Heart right ventricle (tissue), 16 donors: ENCODE measurements around the gene P2RX7. TPM values are rescaled to one million over a fixed set of nuclear protein-coding genes. Genes with fewer than 3 reads are reported as not detected.
"Not testable (repeated sequence)": the region's sequence is repeated elsewhere in the genome, so short reads cannot be mapped to it uniquely, and the experiment has no call there.

Experiments used
- ATAC-seq, 8 donors: fragments of 200-7000 bp; cut with Tn5 transposase; one replicate each; pipeline ENCODE4 v1.9.1; 2020; ENCODE audit warnings: mild to moderate bottlenecking in 8 of 8, moderate library complexity in 8 of 8, moderate number of reproducible peaks in 1 of 8
- DNase-seq, 2 donors: peaks; one replicate each; pipeline ENCODE4 v3.0.0-alpha.2; 2020
- H3K27ac ChIP-seq, 10 donors: fragments of 200-600 bp; sonication (generic) in 2 of 10; one replicate each; pipeline versions ENCODE4 v1.5.0 to v1.8.0; 2020 to 2022; ENCODE audit warnings: mild to moderate bottlenecking in 3 of 10
- H3K27me3 ChIP-seq, 7 donors: fragments of 200-600 bp; one replicate each; pipeline ENCODE4 v1.8.0; 2021 to 2022; ENCODE audit warnings: mild to moderate bottlenecking in 2 of 7
- H3K36me3 ChIP-seq, 9 donors: fragments of 200-600 bp; sonication (generic) in 1 of 9; one replicate each; pipeline versions ENCODE4 v1.5.0 to v1.8.0; 2020 to 2022; ENCODE audit warnings: mild to moderate bottlenecking in 2 of 9
- H3K4me1 ChIP-seq, 9 donors: fragments of 200-600 bp; sonication (generic) in 1 of 9; one replicate each; pipeline versions ENCODE4 v1.5.0 to v1.8.0; 2020 to 2022; ENCODE audit warnings: mild to moderate bottlenecking in 4 of 9
- H3K4me3 ChIP-seq, 10 donors: fragments of 200-600 bp; sonication (generic) in 2 of 10; one replicate each; pipeline versions ENCODE4 v1.5.0 to v1.8.0; 2020 to 2022; ENCODE audit warnings: mild to moderate bottlenecking in 7 of 10, moderate library complexity in 2 of 10
- H3K9me3 ChIP-seq, 11 donors: fragments of 200-600 bp in 10 of 11; sonication (generic) in 2 of 11; one replicate each; pipeline versions ENCODE4 v1.5.0 to v1.8.0; 2013 to 2022; ENCODE audit warnings: mild to moderate bottlenecking in 2 of 11, control low read depth in 1 of 11, moderate library complexity in 1 of 11
- WGBS, 2 donors: extraction: QIAGEN DNeasy Blood & Tissue Kit; methylation state at CpG; one replicate each; pipeline ENCODE4 v1.1.7; 2013; ENCODE audit warnings: inconsistent platforms in 1 of 2; 5-methylcytosine and 5-hydroxymethylcytosine counted together
- intact Hi-C, 10 donors: fragments of 100-400 bp; cut with DNase I; formaldehyde crosslinking; loops; one replicate each; pipeline versions ENCODE4 v1.11.1 to v1.14.2; 2022
- polyA plus RNA-seq, 2 donors: library from polyadenylated mRNA; stranded (reverse); fragments of 200-250 nt; gene quantifications; one replicate each; pipeline ENCODE4 v1.2.3, GENCODE V29; 2013
- total RNA-seq, 10 donors: library from RNA; stranded (reverse); fragmentation: NEBNext Ultra II Directional in 3 of 10; extraction: Animal tissue kit (Norgen Biotek cat#: 25700) in 3 of 10; gene quantifications; one replicate each; pipeline versions ENCODE4 v1.2.1 to v1.2.4, GENCODE V29; 2021 to 2023
- TF ChIP-seq, protein P1 (sequence below), 9 donors: fragments of 200-600 bp; sonication (generic) in 2 of 9; IDR thresholded peaks; one replicate each; pipeline versions ENCODE4 v1.5.0 to v1.8.0; 2021 to 2022; ENCODE audit warnings: antibody characterized with exemption in 9 of 9, mild to moderate bottlenecking in 5 of 9, moderate library complexity in 1 of 9
- donor health status: Arrhythmogenic right ventricular cardiomyopathy.
- donor health status: ischemic (EF 13 %, LVEDD 7.1; RV severe dilation, severe dysfunction).
- donor health status: healthy with polysubstance abuse.
- donor health status: DM: no; HTN: yes; CAD: no.
- donor health status: DM: no; HTN: no; CAD: no.
- donor health status: ischemic (EF 25% LVEDD 6.9; RV normal size, moderate dysfunction).
- donor health status: ischemic (EF 25% LVEDD 5.7; RV mildly dilated, moderate dysfunction).
- donor health status: healthy.
- donor health status: DM: yes; HTN: yes; CAD: no.
- donor health status: Ischemic cardiomyopathy.
- donor health status: ischemic (EF 35%, LVEDD 5.7; RV mildly dilated, moderate dysfunction).
- donor health status: nonischemic (EF 11% LVEDD 7.7; RV severe dilation, severe dysfunction).
- donor health status: DM: yes; HTN: yes; CAD: no.
- donor health status: PGD.
- donor health status: ischemic (EF 29% LVEDD 5.4; RV normal size, mild dysfunction).
- donor health status: nonischemic (EF 23%, LVEDD 6.1; RV moderate dilation, normal function).

Gene P2RX7
- total and polyA plus RNA-seq, 12 donors: 0.25 to 7.0 (median 1.6) TPM

DNA sequence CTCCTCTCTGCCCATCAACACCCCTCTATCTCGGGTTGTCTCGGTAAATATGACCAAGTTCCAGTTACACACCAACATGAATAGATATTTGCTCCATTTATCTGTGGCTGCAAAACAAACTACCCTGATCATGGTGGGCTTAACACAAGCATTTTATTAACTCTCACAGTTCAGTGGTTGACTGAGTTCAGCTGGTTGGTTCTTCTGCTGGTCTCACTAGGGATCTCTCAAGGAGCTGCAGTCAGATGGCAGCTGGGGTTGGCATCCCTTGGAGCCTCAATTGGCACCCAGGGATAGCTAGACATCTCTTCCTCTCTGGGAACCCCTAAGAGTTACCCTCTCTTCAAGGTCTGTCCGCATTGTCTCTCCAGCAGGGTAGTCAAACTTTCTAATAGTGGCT is 25.4 kb downstream of the P2RX7 start:
- Histone ChIP-seq H3K27me3 (no peaks in the 10 kb centered on the region), H3K4me3 (no peak overlapping the region), H3K4me1 (peaks cover 0 to 3% (median 0%) of the 10 kb centered on the region in 9 donors), H3K27ac (no peak overlapping the region), H3K36me3 (peaks cover 0 to 11% (median 0%) of the 10 kb centered on the region in 9 donors), H3K9me3 (peaks cover 0 to 14% (median 0%) of the 10 kb centered on the region in 11 donors)
- ATAC-seq: no peak
- TF ChIP-seq, protein P1, sequence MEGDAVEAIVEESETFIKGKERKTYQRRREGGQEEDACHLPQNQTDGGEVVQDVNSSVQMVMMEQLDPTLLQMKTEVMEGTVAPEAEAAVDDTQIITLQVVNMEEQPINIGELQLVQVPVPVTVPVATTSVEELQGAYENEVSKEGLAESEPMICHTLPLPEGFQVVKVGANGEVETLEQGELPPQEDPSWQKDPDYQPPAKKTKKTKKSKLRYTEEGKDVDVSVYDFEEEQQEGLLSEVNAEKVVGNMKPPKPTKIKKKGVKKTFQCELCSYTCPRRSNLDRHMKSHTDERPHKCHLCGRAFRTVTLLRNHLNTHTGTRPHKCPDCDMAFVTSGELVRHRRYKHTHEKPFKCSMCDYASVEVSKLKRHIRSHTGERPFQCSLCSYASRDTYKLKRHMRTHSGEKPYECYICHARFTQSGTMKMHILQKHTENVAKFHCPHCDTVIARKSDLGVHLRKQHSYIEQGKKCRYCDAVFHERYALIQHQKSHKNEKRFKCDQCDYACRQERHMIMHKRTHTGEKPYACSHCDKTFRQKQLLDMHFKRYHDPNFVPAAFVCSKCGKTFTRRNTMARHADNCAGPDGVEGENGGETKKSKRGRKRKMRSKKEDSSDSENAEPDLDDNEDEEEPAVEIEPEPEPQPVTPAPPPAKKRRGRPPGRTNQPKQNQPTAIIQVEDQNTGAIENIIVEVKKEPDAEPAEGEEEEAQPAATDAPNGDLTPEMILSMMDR (IDR thresholded peaks at IDR 0.05): no peak
- WGBS, 2 donors: 94 to 99% methylated on average over 3 of the region's 3 CpGs
- intact Hi-C loops: no loop called here
- no peak for DNase-seq

DNA sequence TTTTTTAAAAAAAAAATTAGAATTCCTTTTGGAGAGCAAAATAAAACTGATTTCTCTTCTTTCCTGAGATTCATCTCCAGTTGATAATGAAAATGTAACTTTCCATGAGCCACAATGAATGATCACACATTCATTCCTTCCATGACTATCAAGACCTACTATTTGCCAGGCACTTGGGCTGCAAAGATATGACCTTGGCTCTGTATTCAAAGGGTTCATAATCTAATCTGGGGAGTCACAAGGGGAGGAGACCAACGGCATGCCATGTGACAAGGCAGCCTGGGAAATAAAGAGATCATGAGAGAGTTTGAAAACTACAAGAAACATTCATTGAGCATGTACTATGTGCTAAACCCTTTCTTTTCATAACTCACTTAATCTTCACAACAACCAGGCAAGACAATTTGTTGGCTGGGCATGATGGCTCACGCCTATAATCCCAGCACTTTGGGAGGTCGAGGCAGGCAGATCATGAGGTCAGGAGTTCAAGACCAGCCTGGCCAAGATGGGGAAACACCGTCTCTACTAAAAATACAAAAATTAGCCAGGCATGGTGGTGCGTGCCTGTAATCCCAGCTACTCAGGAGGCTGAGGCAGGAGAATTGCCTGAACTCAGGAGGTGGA is 26.2 kb downstream of the P2RX7 start:
- H3K27ac ChIP-seq, ATAC-seq, DNase-seq, intact Hi-C loops, H3K4me3 ChIP-seq, H3K27me3 ChIP-seq, H3K4me1 ChIP-seq: not testable (repeated sequence)
- Histone ChIP-seq H3K9me3 (peaks cover 0 to 14% (median 0%) of the 10 kb centered on the region in 11 donors), H3K36me3 (peaks cover 0 to 15% (median 0%) of the 10 kb centered on the region in 9 donors)
- WGBS, 2 donors: 77 to 78% methylated on average over 5 of the region's 5 CpGs

DNA sequence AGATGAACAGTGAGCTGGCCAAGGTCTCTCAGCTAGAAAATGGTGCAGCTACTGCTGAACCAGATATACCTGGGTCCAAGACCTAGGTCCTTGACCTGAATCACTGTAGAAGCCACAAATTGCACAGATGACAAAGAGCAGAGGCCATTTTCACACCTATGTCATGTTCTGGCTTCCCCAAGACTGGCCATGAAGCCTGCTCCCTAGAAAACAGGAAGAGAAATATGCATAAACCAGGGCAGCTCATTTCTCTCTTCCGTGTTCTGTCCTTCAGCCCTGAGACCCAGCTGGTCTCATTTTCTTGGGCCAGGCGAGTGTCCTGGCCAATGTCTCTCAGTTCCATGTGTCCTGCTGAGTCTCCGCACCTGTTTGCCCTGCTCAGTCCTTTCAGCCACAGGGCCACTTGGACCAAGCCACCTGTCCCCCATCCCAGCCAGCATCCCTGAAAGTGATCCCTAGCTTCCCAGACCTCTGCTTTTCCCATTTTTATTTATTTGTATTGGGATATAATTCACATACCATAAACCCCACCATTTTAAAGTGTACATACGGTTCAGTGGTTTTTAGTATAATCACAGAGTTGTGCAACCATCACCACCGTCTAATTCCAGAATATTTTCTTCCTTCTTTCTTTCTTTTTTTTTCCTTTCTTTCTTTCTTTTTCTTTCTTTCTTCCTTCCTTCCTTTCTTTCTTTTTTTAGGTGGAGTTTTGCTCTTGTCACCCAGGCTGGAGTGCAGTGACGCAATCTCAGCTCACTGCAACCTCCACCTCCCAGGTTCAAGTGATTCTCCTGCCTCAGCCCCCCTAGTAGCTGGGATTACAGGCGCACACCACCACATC is 27.0 kb downstream of the P2RX7 start:
- intact Hi-C loops: no loop called here
- ATAC-seq: no peak
- H3K9me3 ChIP-seq: peaks cover 0 to 14% (median 0%) of the 10 kb centered on the region in 11 donors
- peaks cover 0 to 21% (median 0%) of the 10 kb centered on the region in 9 donors for H3K36me3 ChIP-seq
- TF ChIP-seq, protein P1 (IDR thresholded peaks at IDR 0.05): no peak
- no peak for DNase-seq
- WGBS, 2 donors: 76 to 78% methylated on average over 7 of the region's 7 CpGs
- no peak overlapping the region for H3K27ac ChIP-seq
- peaks cover 0 to 3% (median 0%) of the 10 kb centered on the region in 9 donors for H3K4me1 ChIP-seq
- no peaks in the 10 kb centered on the region for H3K27me3 ChIP-seq
- H3K4me3 ChIP-seq: no peak overlapping the region

DNA sequence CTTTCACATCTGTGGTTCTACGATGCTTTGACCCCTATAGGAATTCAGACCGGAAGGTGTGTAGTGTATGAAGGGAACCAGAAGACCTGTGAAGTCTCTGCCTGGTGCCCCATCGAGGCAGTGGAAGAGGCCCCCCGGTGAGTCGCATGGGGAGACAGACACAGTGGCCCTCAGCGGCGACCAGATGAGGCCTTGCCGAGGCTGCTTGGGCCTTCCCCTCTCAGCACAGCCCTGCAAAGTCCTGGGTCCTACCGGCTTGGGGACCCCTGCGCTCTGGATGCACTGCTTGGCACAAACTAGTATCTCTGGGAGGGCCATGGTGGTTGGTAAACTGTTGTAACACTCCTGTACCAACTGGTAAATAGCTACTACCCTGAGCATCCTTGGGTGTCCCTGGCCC is 29.7 kb downstream of the P2RX7 start:
- ATAC-seq (no peak), DNase-seq (no peak)
- H3K27me3 ChIP-seq: no peaks in the 10 kb centered on the region
- H3K27ac ChIP-seq: no peak overlapping the region
- peaks cover 0 to 6% (median 0%) of the 10 kb centered on the region in 9 donors for H3K4me1 ChIP-seq
- TF ChIP-seq, protein P1 (IDR thresholded peaks at IDR 0.05): no peak
- peaks cover 0 to 14% (median 0%) of the 10 kb centered on the region in 11 donors for H3K9me3 ChIP-seq
- intact Hi-C loops: no loop called here
- WGBS, 2 donors: 86 to 87% methylated on average over 10 of the region's 10 CpGs
- H3K36me3 ChIP-seq: peaks cover 0 to 24% (median 0%) of the 10 kb centered on the region in 9 donors
- H3K4me3 ChIP-seq: no peak overlapping the region
